OCI-LY7 (cell line): Measurements from ENCODE around the gene NTSR1. TPM values are rescaled to one million over a fixed set of nuclear protein-coding genes. Genes with fewer than 3 reads are reported as not detected.

Source experiments
- BruUV-seq: library from RNA; stranded (reverse); fragments of 400-500 nt; replicated peaks from 2 replicates; lab custom pipeline; 2021; lab: Mats Ljungman, UMichigan
- CTCF ChIA-PET: fragments of 300-600 bp; sonication (Branson Sonifier 250); formaldehyde crosslinking; loops from one replicate; lab custom pipeline; 2022; ENCODE audit warnings: antibody characterized with exemption; ENCODE audit not compliant: unreplicated experiment; lab: Charles Lee
- POLR2A ChIA-PET: fragments of 300-600 bp; sonication (Branson Sonifier 250); formaldehyde crosslinking; loops from one replicate; lab custom pipeline; 2022; ENCODE audit warnings: antibody characterized with exemption; lab: Charles Lee
- DNase-seq: peaks from one replicate; pipeline ENCODE4 v3.0.0-alpha.2; 2015; ENCODE audit warnings: low spot score
- H2AFZ ChIP-seq: fragments of 200-600 bp; sonication (generic), shearing (Covaris generic); 2 replicates; pipeline ENCODE4 v1.6.1; 2014; ENCODE audit warnings: mild to moderate bottlenecking, antibody characterized with exemption, low read length, moderate library complexity
- H3K27ac ChIP-seq: fragments of 200-600 bp; sonication (generic); 2 replicates; pipeline ENCODE4 v1.5.1; 2014; ENCODE audit warnings: mixed run types, low read depth, mild to moderate bottlenecking, moderate library complexity, low read length, inconsistent platforms; ENCODE audit not compliant: poor library complexity, severe bottlenecking
- H3K36me3 ChIP-seq: fragments of 200-600 bp; sonication (generic); 2 replicates; pipeline ENCODE4 v1.6.1; 2014; ENCODE audit warnings: mild to moderate bottlenecking, antibody characterized with exemption, low read length, moderate library complexity, mixed read lengths; ENCODE audit not compliant: insufficient read depth
- H3K4me1 ChIP-seq: fragments of 200-600 bp; sonication (generic); 2 replicates; pipeline ENCODE4 v1.5.1; 2014; ENCODE audit warnings: mild to moderate bottlenecking, low read length; ENCODE audit not compliant: insufficient read depth, poor library complexity, severe bottlenecking
- H3K4me2 ChIP-seq: fragments of 200-600 bp; sonication (generic); 2 replicates; pipeline ENCODE4 v1.6.1; 2014; ENCODE audit warnings: mild to moderate bottlenecking, low read length
- H3K4me3 ChIP-seq: fragments of 200-600 bp; sonication (generic); 2 replicates; pipeline ENCODE4 v1.5.1; 2014; ENCODE audit warnings: mild to moderate bottlenecking, low read depth, low read length; ENCODE audit not compliant: poor library complexity, severe bottlenecking
- H3K79me2 ChIP-seq: fragments of 200-600 bp; sonication (generic); 2 replicates; pipeline ENCODE4 v1.6.1; 2016; ENCODE audit warnings: low read depth, mild to moderate bottlenecking, low read length, moderate library complexity, mixed read lengths; ENCODE audit not compliant: insufficient read depth
- H3K9me2 ChIP-seq: fragments of 200-600 bp; sonication (generic); 2 replicates; pipeline ENCODE4 v1.6.1; 2016; ENCODE audit warnings: mild to moderate bottlenecking, low read length, mixed read lengths; ENCODE audit not compliant: insufficient read depth
- H3K9me3 ChIP-seq: fragments of 200-600 bp; sonication (generic); 2 replicates; pipeline ENCODE4 v1.6.1; 2014; ENCODE audit warnings: mild to moderate bottlenecking, mixed run types, low read length, mixed read lengths
- H4K20me1 ChIP-seq: fragments of 200-600 bp; sonication (generic); 2 replicates; pipeline ENCODE4 v1.6.1; 2014; ENCODE audit warnings: mild to moderate bottlenecking, antibody characterized with exemption, low read length, moderate library complexity, mixed read lengths; ENCODE audit not compliant: insufficient read depth
- EZH2phosphoT487 ChIP-seq: fragments of 200-600 bp; sonication (generic); IDR thresholded peaks from 2 replicates; pipeline ENCODE4 v1.6.1; 2018; ENCODE audit warnings: low read depth, borderline replicate concordance, mild to moderate bottlenecking, mixed run types, antibody characterized with exemption, low read length, moderate library complexity, mixed read lengths
- intact Hi-C: fragments of 100-400 bp; cut with micrococcal nuclease; formaldehyde crosslinking; loops from one replicate; pipeline ENCODE4 v1.10.0; 2022; ENCODE audit not compliant: unreplicated experiment
- total RNA-seq, 2 experiments: library from RNA; depleted of rRNA in 1 of 2; stranded (reverse); fragments of >200 nt in 1 of 2; shearing (Covaris generic) in 1 of 2; gene quantifications; 2 replicates each; pipeline ENCODE4 v1.2.3, GENCODE V29; 2014 to 2022
- TF ChIP-seq, protein P1 (sequence below): fragments of 200-600 bp; sonication (generic); conservative IDR thresholded peaks from 2 replicates; pipeline ENCODE4 v1.5.1; 2014; ENCODE audit warnings: mild to moderate bottlenecking, antibody characterized with exemption, low read length, moderate library complexity, mixed read lengths

Gene NTSR1
- total RNA-seq, 2 experiments from 2014 or later: not detected

DNA sequence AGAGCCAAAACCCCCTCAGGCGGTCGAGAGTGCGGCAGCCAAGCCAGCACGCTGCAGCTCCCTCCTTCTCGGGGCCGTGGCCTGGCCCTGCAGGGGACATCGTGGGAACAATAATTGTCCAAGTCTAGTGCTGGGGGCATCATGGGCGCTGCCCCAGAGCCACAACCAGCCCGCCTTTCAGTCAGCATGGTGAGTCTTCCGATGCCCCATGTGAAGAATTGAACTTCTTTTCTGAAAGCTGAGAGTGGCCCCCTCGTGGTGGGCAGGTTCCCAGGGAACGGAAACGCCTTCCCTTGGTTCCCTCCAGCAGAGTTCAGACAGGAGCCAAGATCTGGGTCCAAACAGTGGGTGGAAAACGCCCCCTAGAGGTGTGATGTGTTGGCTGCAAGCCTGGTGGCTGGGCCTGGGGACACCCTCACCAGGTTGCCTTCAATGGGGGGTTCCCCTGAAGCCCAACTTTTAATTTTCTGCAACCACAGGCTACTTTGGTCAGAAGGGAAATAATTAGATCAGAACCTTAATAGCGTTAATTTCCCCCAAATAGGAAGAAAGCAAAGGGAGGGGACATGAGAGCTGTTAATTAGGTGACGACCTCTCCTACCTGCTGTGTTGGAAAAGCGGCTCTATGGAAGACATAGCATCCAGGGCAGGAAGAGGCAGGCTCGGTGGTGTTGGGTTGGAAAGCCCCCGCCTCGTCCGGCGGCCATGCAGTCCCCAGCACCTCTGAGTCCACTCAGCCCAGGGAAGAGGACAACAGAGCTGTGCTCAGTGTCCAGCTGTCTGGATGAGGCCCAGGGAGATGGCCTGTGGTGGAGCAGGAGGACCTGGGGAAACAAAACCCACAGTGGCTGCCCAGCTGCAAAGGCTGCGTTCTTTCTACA lies 82.9 kb downstream of the NTSR1 start:
- Histone ChIP-seq H2AFZ (no peak overlapping the region), H3K4me1 (peaks cover 34% of the 10 kb centered on the region), H4K20me1 (no peaks in the 10 kb centered on the region), H3K4me3 (no peak overlapping the region), H3K79me2 (no peaks in the 10 kb centered on the region), H3K36me3 (no peaks in the 10 kb centered on the region), H3K9me3 (no peaks in the 10 kb centered on the region), H3K4me2 (peak overlapping the region; percentile 20; the same call in 1 of the 2 replicates), H3K27ac (no peak overlapping the region), H3K9me2 (no peaks in the 10 kb centered on the region)
- POLR2A ChIA-PET: no interaction called here
- BruUV-seq: no TSS peak
- DNase-seq: peak; percentile 85
- CTCF ChIA-PET: interaction anchor here (0.6 kb wide), 1 partner anchor 127 kb away, joined by 3 read pairs; no protein-coding TSS in a partner anchor
- intact Hi-C loops: loop anchor here (1.0 to 5.0 kb wide), 5 partner anchors 123 to 384 kb away; partner anchors contain the start of gene CABLES2
- TF ChIP-seq, protein P1, sequence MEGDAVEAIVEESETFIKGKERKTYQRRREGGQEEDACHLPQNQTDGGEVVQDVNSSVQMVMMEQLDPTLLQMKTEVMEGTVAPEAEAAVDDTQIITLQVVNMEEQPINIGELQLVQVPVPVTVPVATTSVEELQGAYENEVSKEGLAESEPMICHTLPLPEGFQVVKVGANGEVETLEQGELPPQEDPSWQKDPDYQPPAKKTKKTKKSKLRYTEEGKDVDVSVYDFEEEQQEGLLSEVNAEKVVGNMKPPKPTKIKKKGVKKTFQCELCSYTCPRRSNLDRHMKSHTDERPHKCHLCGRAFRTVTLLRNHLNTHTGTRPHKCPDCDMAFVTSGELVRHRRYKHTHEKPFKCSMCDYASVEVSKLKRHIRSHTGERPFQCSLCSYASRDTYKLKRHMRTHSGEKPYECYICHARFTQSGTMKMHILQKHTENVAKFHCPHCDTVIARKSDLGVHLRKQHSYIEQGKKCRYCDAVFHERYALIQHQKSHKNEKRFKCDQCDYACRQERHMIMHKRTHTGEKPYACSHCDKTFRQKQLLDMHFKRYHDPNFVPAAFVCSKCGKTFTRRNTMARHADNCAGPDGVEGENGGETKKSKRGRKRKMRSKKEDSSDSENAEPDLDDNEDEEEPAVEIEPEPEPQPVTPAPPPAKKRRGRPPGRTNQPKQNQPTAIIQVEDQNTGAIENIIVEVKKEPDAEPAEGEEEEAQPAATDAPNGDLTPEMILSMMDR: peak; percentile 100
- no peak for TF ChIP-seq EZH2phosphoT487

DNA sequence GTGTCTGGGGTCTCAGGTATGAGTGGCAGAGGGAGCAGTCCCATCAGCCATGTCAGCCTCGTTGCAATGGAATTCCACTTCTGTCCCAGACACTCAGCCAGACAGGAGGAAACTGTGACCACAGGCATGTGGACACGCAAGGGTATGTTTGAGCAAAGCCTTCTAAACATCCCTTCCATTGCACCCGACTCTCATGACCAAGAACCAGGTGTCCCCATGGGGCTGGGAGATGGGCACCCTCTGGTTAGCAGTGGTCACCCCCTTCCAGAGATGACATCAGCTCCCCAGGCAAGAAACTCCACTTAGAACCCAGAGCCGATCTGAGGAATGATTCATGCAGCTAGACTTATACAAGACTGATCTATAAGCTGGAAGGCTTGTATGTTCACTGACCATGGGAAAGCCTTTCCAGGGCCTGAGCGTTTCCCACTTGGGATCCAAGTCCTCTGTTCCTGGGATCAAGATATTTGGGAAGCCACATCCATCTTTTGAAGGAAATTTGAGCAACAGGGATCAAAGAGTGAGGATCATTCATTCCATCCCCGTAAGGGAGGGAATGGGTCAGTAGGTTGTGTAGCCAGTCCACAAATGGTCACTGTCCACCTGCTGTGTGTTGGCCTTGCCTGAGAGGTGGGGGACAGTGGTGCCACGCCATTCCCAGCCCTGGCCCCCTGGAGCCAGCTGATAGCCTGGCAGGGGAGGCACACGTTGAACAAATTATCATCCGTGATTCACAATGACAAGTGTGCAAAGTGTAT lies 83.7 kb downstream of the NTSR1 start:
- Histone ChIP-seq H3K79me2 (peaks cover 6% of the 10 kb centered on the region; the same call in 1 of the 2 replicates), H3K36me3 (no peaks in the 10 kb centered on the region), H3K4me1 (peaks cover 40% of the 10 kb centered on the region), H3K9me3 (no peaks in the 10 kb centered on the region), H3K4me2 (no peak overlapping the region), H4K20me1 (no peaks in the 10 kb centered on the region), H3K4me3 (no peak overlapping the region), H3K27ac (no peak overlapping the region), H2AFZ (no peak overlapping the region), H3K9me2 (no peaks in the 10 kb centered on the region)
- BruUV-seq: no TSS peak
- DNase-seq: no peak
- TF ChIP-seq, protein P1: no peak
- TF ChIP-seq EZH2phosphoT487: no peak
- ChIA-PET CTCF (interaction anchor here (0.5 kb wide), 1 partner anchor 709 kb away, joined by 3 read pairs; no protein-coding TSS in a partner anchor), POLR2A (no interaction called here)
- intact Hi-C loops: loop anchor here (5.0 kb wide), 2 partner anchors 140 to 385 kb away; partner anchors contain the start of gene CABLES2
